GM21737 (cell line): ENCODE measurements around the gene FMN2.

ENCODE experiments used
- ATAC-seq: cut with Tn5 transposase; IDR thresholded peaks from one replicate; pipeline ENCODE4 v1.9.1; 2021; ENCODE audit warnings: mild to moderate bottlenecking, moderate library complexity; ENCODE audit not compliant: unreplicated experiment

Gene FMN2

DNA sequence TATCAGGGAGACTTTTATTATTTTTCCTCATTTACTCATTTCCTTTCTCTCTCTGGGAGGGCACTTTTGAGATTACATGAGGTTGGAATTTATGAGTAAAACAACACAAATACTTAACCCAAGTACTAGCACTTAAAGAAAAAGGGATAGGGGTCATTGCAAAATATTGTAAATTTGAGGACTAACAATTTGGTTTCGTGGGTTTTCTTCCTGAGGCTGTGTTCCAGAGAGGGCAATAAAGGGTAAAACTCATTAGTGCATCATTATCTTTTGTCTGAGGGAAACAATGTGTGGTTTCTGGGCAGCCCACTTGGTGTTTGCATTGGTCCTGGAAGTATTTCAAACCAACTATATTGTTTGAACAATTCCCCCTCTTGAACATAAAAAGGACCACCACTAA lies 423.8 kb downstream of the FMN2 start:
- ATAC-seq, result no peak

DNA sequence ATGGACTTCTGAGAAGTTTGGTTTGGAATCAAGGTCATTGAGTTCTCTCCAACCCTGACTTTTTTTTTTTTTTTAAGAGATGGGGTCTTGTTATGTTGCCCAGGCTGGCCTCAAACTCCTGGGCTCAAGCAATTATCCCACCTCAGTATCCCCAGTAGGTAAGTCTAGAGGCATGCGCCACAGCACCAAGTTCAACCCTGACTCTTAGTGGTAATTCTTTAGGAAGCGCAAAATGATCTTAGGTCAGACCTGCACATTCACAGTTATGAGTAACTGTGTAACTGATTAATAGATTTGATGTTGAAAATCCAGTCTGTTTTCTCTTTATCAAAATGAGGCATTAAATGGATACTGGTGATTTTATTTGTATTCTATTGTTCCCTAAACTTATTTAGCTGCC lies 424.4 kb downstream of the FMN2 start:
- ATAC-seq, result no peak

DNA sequence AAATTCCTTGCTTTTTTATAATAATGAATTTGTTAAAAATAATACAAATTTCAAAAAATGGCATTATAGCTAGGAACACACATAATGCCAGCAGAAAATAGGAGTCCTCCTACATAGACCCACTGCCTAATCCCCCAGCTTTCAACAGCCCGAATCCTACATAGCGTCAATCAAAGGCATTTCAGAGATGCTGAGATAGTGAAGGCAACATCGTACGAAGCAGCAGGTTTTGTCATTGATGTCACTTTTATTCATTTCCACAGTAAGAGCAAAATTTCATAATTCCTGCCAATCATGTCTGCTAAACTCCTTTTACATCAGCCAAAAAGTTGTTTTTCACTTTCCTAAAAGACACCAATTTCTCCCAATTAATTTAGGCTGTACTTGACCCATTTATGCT lies 426.2 kb downstream of the FMN2 start:
- ATAC-seq, result no peak

DNA sequence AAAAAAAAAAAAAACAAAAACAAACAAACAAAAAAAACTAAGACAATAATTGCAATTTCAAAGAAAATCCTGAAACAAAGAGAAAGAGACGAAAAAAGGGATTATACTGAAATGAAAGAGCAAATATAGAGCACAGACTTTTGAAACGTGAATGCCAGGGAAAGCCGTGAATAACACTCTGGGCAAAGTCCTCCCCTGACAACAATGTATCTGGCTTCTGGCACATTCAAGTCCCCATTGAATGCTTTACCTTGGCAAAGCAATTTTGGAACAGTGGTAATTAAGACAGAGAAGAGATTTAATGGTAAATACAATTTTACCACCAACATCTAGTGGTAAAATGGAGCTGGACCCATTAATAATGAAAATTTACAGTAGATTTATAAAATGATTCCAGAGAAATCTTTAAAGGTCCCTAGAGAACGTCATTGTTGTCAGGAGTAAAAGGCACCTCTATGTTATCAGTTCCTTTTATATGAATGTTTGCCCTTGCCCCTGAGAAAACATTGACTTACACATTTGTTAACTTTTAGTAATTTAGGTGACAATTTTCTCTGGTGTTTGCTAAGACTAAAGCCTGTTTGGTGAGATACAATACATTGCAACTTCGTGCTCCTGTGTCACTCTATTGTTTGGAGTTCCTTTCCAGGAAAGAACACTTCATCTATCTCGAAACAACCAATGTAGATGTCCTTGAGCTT lies 430.6 kb downstream of the FMN2 start:
- no peak for ATAC-seq

DNA sequence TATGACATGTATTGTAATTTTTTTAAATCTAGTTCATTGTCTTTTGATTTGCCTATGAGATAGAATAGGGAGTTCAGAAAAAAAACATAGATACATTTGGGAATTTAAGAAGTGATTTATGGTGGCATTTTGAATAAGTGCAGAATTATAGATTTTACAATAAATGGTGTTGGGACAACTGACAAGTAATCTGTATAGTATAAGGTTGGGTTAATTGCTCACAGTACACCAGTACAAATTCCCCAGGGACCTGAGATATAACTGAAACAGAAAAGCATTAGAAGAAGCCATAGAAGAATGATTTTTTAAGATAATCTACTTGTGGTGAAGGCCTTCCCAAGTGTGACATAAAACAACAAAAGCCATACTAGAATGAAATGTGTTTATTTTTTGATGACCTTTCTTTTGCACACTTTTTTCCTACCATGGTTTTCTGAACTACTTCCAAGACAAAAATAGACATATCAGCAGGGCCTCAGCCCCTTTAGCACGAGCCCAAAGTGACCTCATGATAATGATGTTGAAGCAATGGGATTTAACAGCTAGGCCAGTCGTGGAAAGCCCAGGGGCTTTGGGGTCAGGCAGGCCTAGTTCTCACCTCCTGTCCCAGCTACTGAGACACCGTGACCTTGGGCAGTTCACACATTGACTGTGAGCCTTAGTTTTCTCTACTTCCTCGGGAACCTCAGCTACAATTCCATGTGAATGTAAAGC lies 432.8 kb downstream of the FMN2 start:
- no peak for ATAC-seq
